Measurements from ENCODE around the gene IZUMO1. TPM values are rescaled to one million over a fixed set of nuclear protein-coding genes. Genes with fewer than 3 reads are reported as not detected.

Gene IZUMO1
- total RNA-seq, 1 donor from 2014 or later, result not detected

GRCh38 chr19:48713041-48713863 lies 33.5 kb downstream of the IZUMO1 start:
- TF ChIP-seq CTCF (IDR thresholded peaks at IDR 0.05; ENCODE audit: insufficient read depth, low read depth, low read length), result no peak
- no peak for TF ChIP-seq EZH2 (IDR thresholded peaks at IDR 0.05; ENCODE audit: insufficient read depth, low read length)
- no peaks in the 10 kb centered on the region for H3K9me3 Mint-ChIP-seq (ENCODE audit: unreplicated experiment)
- FAIRE-seq, result no peak

GRCh38 chr19:48711106-48711662 lies 35.5 kb downstream of the IZUMO1 start:
- H3K27me3 ChIP-seq (ENCODE audit: insufficient read depth, low read length), result no peaks in the 10 kb centered on the region
- no peak overlapping the region for H3K4me2 ChIP-seq (ENCODE audit: low read length)
- no peaks in the 10 kb centered on the region for H3K27me3 Mint-ChIP-seq (ENCODE audit: low read depth, unreplicated experiment)
- no peak overlapping the region for H3K27ac ChIP-seq (ENCODE audit: low read depth, low read length)
- H3K27ac Mint-ChIP-seq (ENCODE audit: unreplicated experiment), result no peak overlapping the region
- no peak overlapping the region for H3K4me3 Mint-ChIP-seq (ENCODE audit: unreplicated experiment)
- no peaks in the 10 kb centered on the region for H3K79me2 ChIP-seq (ENCODE audit: insufficient read depth, low read length)
- no peaks in the 10 kb centered on the region for H3K9me3 Mint-ChIP-seq (ENCODE audit: unreplicated experiment)
- no peaks in the 10 kb centered on the region for H4K20me1 ChIP-seq (ENCODE audit: insufficient read depth, low read length)
- no peaks in the 10 kb centered on the region for H3K36me3 ChIP-seq (ENCODE audit: insufficient read depth, low read length)
- DNase-seq (ENCODE audit: low read depth) (no peak), FAIRE-seq (no peak)
- H3K4me1 Mint-ChIP-seq (ENCODE audit: low read depth, unreplicated experiment), result peaks cover 3% of the 10 kb centered on the region
- H3K9ac ChIP-seq (ENCODE audit: low read length), result no peak overlapping the region
- TF ChIP-seq CTCF (IDR thresholded peaks at IDR 0.05; ENCODE audit: insufficient read depth, low read depth, low read length) (no peak), EZH2 (IDR thresholded peaks at IDR 0.05; ENCODE audit: insufficient read depth, low read length) (no peak)
- no peak overlapping the region for H3K4me3 ChIP-seq (ENCODE audit: insufficient read depth, low read depth, low read length)
- peaks cover 10% of the 10 kb centered on the region for H3K36me3 Mint-ChIP-seq (ENCODE audit: low read depth, unreplicated experiment)
- H3K4me1 ChIP-seq (ENCODE audit: insufficient read depth, low read length), result peaks cover 16% of the 10 kb centered on the region
- no peak overlapping the region for H2AFZ ChIP-seq (ENCODE audit: low read depth, low read length)
- no peaks in the 10 kb centered on the region for H3K9me3 ChIP-seq (ENCODE audit: insufficient read depth, low read depth, low read length)

More at GRCh38 chr19:48713041-48713863, 33.5 kb downstream of the IZUMO1 start:
- no peaks in the 10 kb centered on the region for H3K9me3 ChIP-seq (ENCODE audit: insufficient read depth, low read depth, low read length)
- no peaks in the 10 kb centered on the region for H3K27me3 ChIP-seq (ENCODE audit: insufficient read depth, low read length)
- peak overlapping the region; percentile 87 for H3K4me2 ChIP-seq (ENCODE audit: low read length)
- Mint-ChIP-seq H3K27ac (ENCODE audit: unreplicated experiment) (no peak overlapping the region), H3K36me3 (ENCODE audit: low read depth, unreplicated experiment) (peaks cover 10% of the 10 kb centered on the region), H3K4me3 (ENCODE audit: unreplicated experiment) (peak overlapping the region; percentile 90), H3K27me3 (ENCODE audit: low read depth, unreplicated experiment) (no peaks in the 10 kb centered on the region), H3K4me1 (ENCODE audit: low read depth, unreplicated experiment) (peaks cover 3% of the 10 kb centered on the region)
- peak overlapping the region; percentile 71 for H3K4me3 ChIP-seq (ENCODE audit: insufficient read depth, low read depth, low read length)
- H3K4me1 ChIP-seq (ENCODE audit: insufficient read depth, low read length), result peaks cover 24% of the 10 kb centered on the region
- H3K36me3 ChIP-seq (ENCODE audit: insufficient read depth, low read length), result no peaks in the 10 kb centered on the region
- H3K9ac ChIP-seq (ENCODE audit: low read length), result peak overlapping the region; percentile 70
- peak overlapping the region; percentile 71 for H2AFZ ChIP-seq (ENCODE audit: low read depth, low read length)
- H3K79me2 ChIP-seq (ENCODE audit: insufficient read depth, low read length), result no peaks in the 10 kb centered on the region
- DNase-seq (ENCODE audit: low read depth), result no peak
- no peak overlapping the region for H3K27ac ChIP-seq (ENCODE audit: low read depth, low read length)
- H4K20me1 ChIP-seq (ENCODE audit: insufficient read depth, low read length), result no peaks in the 10 kb centered on the region

DNA sequence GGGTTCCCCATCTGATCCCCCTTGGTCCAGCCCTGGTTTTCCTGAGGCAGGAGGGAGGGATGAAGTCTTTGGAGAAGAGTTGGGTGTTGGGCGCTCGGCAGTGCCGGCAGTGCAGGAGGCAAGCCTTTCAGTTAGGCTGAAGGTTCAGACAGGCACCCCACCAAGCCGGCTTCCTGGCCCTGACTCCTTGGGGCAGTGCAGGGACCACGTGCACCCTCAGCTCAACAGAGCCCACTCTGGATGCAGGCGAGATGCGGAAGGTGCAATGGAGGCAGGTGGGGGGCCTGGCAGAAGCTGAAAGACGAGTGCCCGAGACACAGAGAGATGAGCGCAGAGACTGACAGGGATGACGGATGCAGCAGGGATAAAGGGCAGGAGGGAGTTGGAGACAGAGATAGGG lies 38.2 kb downstream of the IZUMO1 start:
- H3K4me1 Mint-ChIP-seq (ENCODE audit: low read depth, unreplicated experiment), result no peaks in the 10 kb centered on the region
- H3K4me3 Mint-ChIP-seq (ENCODE audit: unreplicated experiment), result no peak overlapping the region
- no peaks in the 10 kb centered on the region for H3K27me3 Mint-ChIP-seq (ENCODE audit: low read depth, unreplicated experiment)
- Histone ChIP-seq H3K4me1 (ENCODE audit: insufficient read depth, low read length) (peaks cover 7% of the 10 kb centered on the region), H3K27me3 (ENCODE audit: insufficient read depth, low read length) (no peaks in the 10 kb centered on the region), H3K4me2 (ENCODE audit: low read length) (no peak overlapping the region), H4K20me1 (ENCODE audit: insufficient read depth, low read length) (no peaks in the 10 kb centered on the region), H3K9ac (ENCODE audit: low read length) (no peak overlapping the region), H3K9me3 (ENCODE audit: insufficient read depth, low read depth, low read length) (no peaks in the 10 kb centered on the region), H3K79me2 (ENCODE audit: insufficient read depth, low read length) (no peaks in the 10 kb centered on the region), H3K36me3 (ENCODE audit: insufficient read depth, low read length) (no peaks in the 10 kb centered on the region), H3K4me3 (ENCODE audit: insufficient read depth, low read depth, low read length) (no peak overlapping the region), H2AFZ (ENCODE audit: low read depth, low read length) (no peak overlapping the region), H3K27ac (ENCODE audit: low read depth, low read length) (no peak overlapping the region)
- H3K9me3 Mint-ChIP-seq (ENCODE audit: unreplicated experiment), result no peaks in the 10 kb centered on the region
- DNase-seq (ENCODE audit: low read depth) (no peak), FAIRE-seq (no peak)
- no peak overlapping the region for H3K27ac Mint-ChIP-seq (ENCODE audit: unreplicated experiment)
- TF ChIP-seq CTCF (IDR thresholded peaks at IDR 0.05; ENCODE audit: insufficient read depth, low read depth, low read length), result no peak
- no peak for TF ChIP-seq EZH2 (IDR thresholded peaks at IDR 0.05; ENCODE audit: insufficient read depth, low read length)
- H3K36me3 Mint-ChIP-seq (ENCODE audit: low read depth, unreplicated experiment), result peaks cover 16% of the 10 kb centered on the region

Data from astrocyte (in vitro differentiated cells and primary cell).